K562 (cell line): ENCODE results near the gene CLCN2. TPM values are rescaled to one million over a fixed set of nuclear protein-coding genes. Genes with fewer than 3 reads are reported as not detected.

Experiments used
- ATAC-seq: fragments of 200-7000 bp; cut with Tn5 transposase; 3 replicates; pipeline ENCODE4 v1.9.1; 2020; ENCODE audit warnings: moderate library complexity
- BruUV-seq: library from RNA; stranded (reverse); fragments of 400-500 nt; replicated peaks from 2 replicates; lab custom pipeline; 2021; lab: Mats Ljungman, UMichigan
- CTCF ChIA-PET: fragments of 300-600 bp; formaldehyde crosslinking; extraction: SDS; loops from one replicate; lab custom pipeline; 2021; ENCODE audit warnings: low intra/inter-chr PET ratio; lab: Yijun Ruan, JAX
- POLR2A ChIA-PET: fragments of 300-600, 350-650 bp; sonication (Branson Sonifier 250); formaldehyde crosslinking; extraction: SDS; loops from one replicate; lab custom pipeline; 2021; ENCODE audit warnings: antibody characterized with exemption, inconsistent platforms; lab: Yijun Ruan, JAX
- DNase-seq, 4 experiments: peaks; one replicate each; pipeline versions ENCODE4 v3.0.0 to v3.0.0-alpha.2; 2011 to 2018; ENCODE audit warnings: low spot score in 3 of 4, mixed read lengths in 3 of 4; ENCODE audit errors: extremely low read depth in 1 of 4
- FAIRE-seq: peaks from 2 replicates; lab custom pipeline; 2011; peaks lifted over from hg19 to GRCh38; lab: Jason Lieb, UNC
- H2AFZ ChIP-seq: 2 replicates; pipeline ENCODE4 v1.6.0; 2011; ENCODE audit warnings: low read depth, low read length, control low read depth, inconsistent platforms
- H3K27ac ChIP-seq: fragments of 200-600 bp; 3 replicates; pipeline ENCODE4 v1.8.0; 2011; ENCODE audit warnings: low read depth, mild to moderate bottlenecking, control low read depth, inconsistent platforms, low read length, moderate library complexity, mixed read lengths; ENCODE audit errors: extremely low read depth
- H3K27me3 ChIP-seq, 2 experiments: fragments of 300-600 bp in 1 of 2; 2 replicates in 1 of 2; 3 replicates in 1 of 2; pipeline versions ENCODE4 v1.6.0 to v1.8.0; 2011; ENCODE audit warnings: inconsistent platforms in 2 of 2, low read length in 2 of 2, mild to moderate bottlenecking in 1 of 2, mixed read lengths in 1 of 2, moderate library complexity in 1 of 2; ENCODE audit not compliant: control insufficient read depth in 2 of 2, insufficient read depth in 2 of 2
- H3K36me3 ChIP-seq: fragments of 300-600 bp; 3 replicates; pipeline ENCODE4 v1.8.0; 2011; ENCODE audit warnings: mild to moderate bottlenecking, low read length, inconsistent platforms; ENCODE audit not compliant: control insufficient read depth, insufficient read depth
- H3K4me1 ChIP-seq, 2 experiments: fragments of 200-600 bp in 1 of 2; replicated peaks in 1 of 2; 2 replicates in 1 of 2; 3 replicates in 1 of 2; pipeline versions ENCODE4 v1.5.1 to v1.8.0; 2011; ENCODE audit warnings: inconsistent platforms in 2 of 2, low read length in 2 of 2, mild to moderate bottlenecking in 1 of 2, mixed read lengths in 1 of 2, moderate library complexity in 1 of 2; ENCODE audit not compliant: control insufficient read depth in 2 of 2, insufficient read depth in 2 of 2
- H3K4me2 ChIP-seq: 2 replicates; pipeline ENCODE4 v1.6.1; 2011; ENCODE audit warnings: low read length, control low read depth, inconsistent platforms, mixed read lengths; ENCODE audit not compliant: insufficient read depth
- H3K4me3 ChIP-seq: fragments of 200-600 bp; sonication (generic), shearing (Covaris generic); 2 replicates; pipeline ENCODE4 v1.5.1; 2016; ENCODE audit warnings: control low read depth, inconsistent platforms
- H3K79me2 ChIP-seq: fragments of 200-600 bp; 3 replicates; pipeline ENCODE4 v1.8.0; 2011; ENCODE audit warnings: low read length, inconsistent platforms; ENCODE audit not compliant: control insufficient read depth, insufficient read depth
- H3K9ac ChIP-seq, 2 experiments: 2 replicates each; pipeline versions ENCODE4 v1.6.0 to v1.6.1; 2011; ENCODE audit warnings: low read depth in 2 of 2, low read length in 2 of 2, control low read depth in 1 of 2, inconsistent platforms in 1 of 2, mild to moderate bottlenecking in 1 of 2, mixed read lengths in 1 of 2; ENCODE audit not compliant: insufficient read depth in 1 of 2
- H3K9me1 ChIP-seq: one replicate; pipeline ENCODE4 v1.6.0; 2011; ENCODE audit warnings: inconsistent platforms, mild to moderate bottlenecking, low read length, moderate library complexity; ENCODE audit not compliant: control insufficient read depth, insufficient read depth
- H3K9me3 ChIP-seq: replicated peaks from 2 replicates; pipeline ENCODE4 v1.5.1; 2011; ENCODE audit warnings: low read depth, low read length, inconsistent platforms; ENCODE audit not compliant: control insufficient read depth, insufficient read depth
- H4K20me1 ChIP-seq: replicated peaks from 2 replicates; pipeline ENCODE4 v1.6.1; 2011; ENCODE audit warnings: low read length, inconsistent platforms, mixed read lengths; ENCODE audit not compliant: control insufficient read depth, insufficient read depth
- ETS2 ChIP-seq: IDR thresholded peaks from 2 replicates; pipeline ENCODE4 v1.6.1; 2016; ENCODE audit warnings: borderline replicate concordance, missing genetic modification characterization, mild to moderate bottlenecking, moderate library complexity, missing compliant biosample characterization; ENCODE audit not compliant: poor library complexity, severe bottlenecking
- GATAD2A ChIP-seq: fragments of 450-650 bp; IDR thresholded peaks from 2 replicates; pipeline ENCODE4 v1.6.1; 2017
- HMG20B ChIP-seq: fragments of 250-450 bp; sonication (Bioruptor Pico); IDR thresholded peaks from 2 replicates; pipeline ENCODE4 v1.5.0; 2021; ENCODE audit warnings: mild to moderate bottlenecking
- MAFK ChIP-seq: IDR thresholded peaks from 2 replicates; pipeline ENCODE4 v1.6.1; 2011; ENCODE audit warnings: low read length, improper control_type of control experiment
- MLX ChIP-seq, 2 experiments: fragments of 450-650 bp in 1 of 2; sonication (generic) in 1 of 2; formaldehyde crosslinking; conservative IDR thresholded peaks; 2 replicates each; pipeline versions ENCODE4 v1.4.0 to v1.8.1; 2020 to 2022; ENCODE audit warnings: mild to moderate bottlenecking in 1 of 2, missing genetic modification reagents in 1 of 2
- NR3C1 ChIP-seq: sonication (generic); formaldehyde crosslinking; IDR thresholded peaks from 2 replicates; pipeline ENCODE4 v1.8.1; 2022; ENCODE audit warnings: missing genetic modification reagents
- PHF20 ChIP-seq: fragments of 450-650 bp; IDR thresholded peaks from 2 replicates; pipeline ENCODE4 v1.6.1; 2018; ENCODE audit not compliant: partially characterized antibody
- RBM39 ChIP-seq: fragments of 200-400 bp; formaldehyde crosslinking; optimal IDR thresholded peaks from 2 replicates; pipeline ENCODE3; 2018; ENCODE audit warnings: low read depth, low read length
- RNF2 ChIP-seq: sonication (generic); IDR thresholded peaks from 2 replicates; pipeline ENCODE4 v1.6.1; 2016
- SMAD1 ChIP-seq: fragments of 150-350 bp; IDR thresholded peaks from 2 replicates; pipeline ENCODE4 v1.6.1; 2014; ENCODE audit warnings: low read length, low read depth; ENCODE audit not compliant: partially characterized antibody
- SNRNP70 ChIP-seq: fragments of 200-400 bp; formaldehyde crosslinking; optimal IDR thresholded peaks from 2 replicates; pipeline ENCODE3; 2017; ENCODE audit warnings: low read depth, low read length
- STAT5B ChIP-seq: fragments of 250-450 bp; sonication (Bioruptor Pico); IDR thresholded peaks from 2 replicates; pipeline ENCODE4 v1.8.0; 2021; ENCODE audit warnings: mild to moderate bottlenecking, inconsistent platforms
- TAF9B ChIP-seq: fragments of 450-650 bp; IDR thresholded peaks from 2 replicates; pipeline ENCODE4 v1.6.1; 2018; ENCODE audit warnings: mild to moderate bottlenecking; ENCODE audit not compliant: partially characterized antibody
- U2AF1 ChIP-seq: fragments of 200-400 bp; formaldehyde crosslinking; optimal IDR thresholded peaks from 2 replicates; pipeline ENCODE3; 2017; ENCODE audit warnings: mild to moderate bottlenecking, low read depth, low read length, moderate library complexity
- USF1 ChIP-seq: sonication (generic); formaldehyde crosslinking; IDR thresholded peaks from 2 replicates; pipeline ENCODE4 v1.9.0; 2022; ENCODE audit warnings: mild to moderate bottlenecking, missing genetic modification reagents
- YBX1 ChIP-seq: fragments of 450-650 bp; IDR thresholded peaks from 2 replicates; pipeline ENCODE4 v1.7.1; 2016; ENCODE audit warnings: mild to moderate bottlenecking
- ZNF354B ChIP-seq: fragments of 250-450 bp; sonication (Bioruptor Pico); IDR thresholded peaks from 2 replicates; pipeline ENCODE4 v1.4.0; 2020
- ZNF445 ChIP-seq: fragments of 250-450 bp; sonication (Bioruptor Pico); IDR thresholded peaks from 2 replicates; pipeline ENCODE4 v1.4.0; 2020; ENCODE audit warnings: low read depth, mild to moderate bottlenecking, moderate library complexity
- ZNF655 ChIP-seq: fragments of 250-450 bp; sonication (Bioruptor Pico); IDR thresholded peaks from 2 replicates; pipeline ENCODE4 v1.5.0; 2021
- ZNF707 ChIP-seq: fragments of 250-450 bp; sonication (Bioruptor Pico); conservative IDR thresholded peaks from 2 replicates; pipeline ENCODE4 v1.8.0; 2022; ENCODE audit warnings: inconsistent platforms, mild to moderate bottlenecking, moderate library complexity
- WGBS: fragments of 100-300 bp; shearing (Covaris generic); methylation state at CpG from one replicate; pipeline ENCODE4 v1.1.6; 2016; ENCODE audit warnings: low coverage, mixed read lengths; ENCODE audit not compliant: insufficient coverage; ENCODE audit errors: missing lambda C conversion rate; 5-methylcytosine and 5-hydroxymethylcytosine counted together
- in situ Hi-C: fragments of 300-500 bp; cut with MboI; formaldehyde crosslinking; loops from 4 replicates; pipeline ENCODE4 v1.15.0; 2018; ENCODE audit warnings: inconsistent platforms, mixed read lengths
- intact Hi-C: fragments of 100-400 bp; cut with micrococcal nuclease; formaldehyde crosslinking; loops from 2 replicates; pipeline ENCODE4 v1.14.2; 2022
- polyA plus RNA-seq, 8 experiments: library from polyadenylated mRNA; depleted of rRNA in 4 of 8; stranded (reverse) in 5 of 8; unstranded in 3 of 8; fragments of >200 nt; fragmentation: Nextera tagmentation in 2 of 8; fragmentation: Illumina TruSeq in 1 of 8; extraction: Ambion mirVana in 2 of 8; extraction: Trizol in 1 of 8; gene quantifications; 2 replicates each; pipeline versions ENCODE4 v1.2.1 to v1.2.3, GENCODE V29; 2011 to 2014; ENCODE audit warnings: inconsistent platforms in 1 of 8, missing spikeins in 1 of 8
- total RNA-seq, 7 experiments: library from RNA; depleted of rRNA in 6 of 7; stranded (reverse); fragments of >200 nt in 6 of 7; fragmentation: Illumina TruSeq in 2 of 7; extraction: Trizol in 2 of 7; gene quantifications; 2 replicates each; pipeline versions ENCODE4 v1.2.1 to v1.2.3, GENCODE V29; 2011 to 2021; ENCODE audit warnings: low replicate concordance in 1 of 7

Gene CLCN2
- total and polyA plus RNA-seq, 9 of the 15 experiments (the other 6 are each of a cell fraction or from before 2014, with no cell fraction given), result 0.10 to 14.0 (median 6.9) TPM

- BruUV-seq, result no TSS peak
- Histone ChIP-seq H3K9ac (no peak overlapping the region), H3K27ac (no peak overlapping the region), H3K36me3 (peaks cover 52% of the 10 kb centered on the region), H3K4me1 (peaks cover 4 to 7% of the 10 kb centered on the region in 2 experiments; a peak in 3 of 5 replicates), H3K4me2 (no peak overlapping the region), H3K79me2 (peaks cover 21% of the 10 kb centered on the region), H3K9me1 (peaks cover 3% of the 10 kb centered on the region), H3K27me3 (no peaks in the 10 kb centered on the region; a peak in 1 of 5 replicates), H4K20me1 (0 out of 2 replicates have a peak, but pooled peaks cover 7% of the 10 kb centered on the region), H3K4me3 (no peak overlapping the region), H2AFZ (no peak overlapping the region), H3K9me3 (no peaks in the 10 kb centered on the region)
- intact Hi-C loops (no loop called here), in situ Hi-C loops (no loop called here)
- ChIA-PET CTCF (no interaction called here), POLR2A (interaction anchor here (0.7 to 1.6 kb wide), 4 partner anchors 9 to 239 kb away, joined by 3 to 7 read pairs (median 3); no protein-coding TSS in a partner anchor)
- TF ChIP-seq SMAD1 (no peak), MLX (CRISPR knock-in tag; conservative IDR thresholded peaks at IDR 0.05) (no peak), RNF2 (no peak), GATAD2A (no peak), RBM39 (no peak), ZNF655 (CRISPR knock-in tag) (no peak), PHF20 (no peak), ZNF354B (CRISPR knock-in tag) (no peak), MAFK (no peak), ETS2 (no peak), HMG20B (CRISPR knock-in tag) (no peak), ZNF707 (CRISPR knock-in tag) (no peak), YBX1 (no peak), TAF9B (no peak), SNRNP70 (no peak), NR3C1 (no peak), ZNF445 (no peak), STAT5B (CRISPR knock-in tag) (no peak), USF1 (CRISPR knock-in tag) (no peak), U2AF1 (no peak)
- ATAC-seq (no peak), FAIRE-seq (no peak), DNase-seq (no peak)
- WGBS, result 93% methylated on average over 9 of the region's 9 CpGs
Observed at GRCh38 chr3:184368116-184368515, 6.7 kb upstream of the CLCN2 start.
